IPS-NIHi11 (cell line): ENCODE results near the gene FOXL2.

Source experiments
- DNase-seq: peaks from one replicate; pipeline ENCODE4 v3.0.0; 2012; ENCODE audit warnings: mixed read lengths, low spot score

Gene FOXL2

DNA sequence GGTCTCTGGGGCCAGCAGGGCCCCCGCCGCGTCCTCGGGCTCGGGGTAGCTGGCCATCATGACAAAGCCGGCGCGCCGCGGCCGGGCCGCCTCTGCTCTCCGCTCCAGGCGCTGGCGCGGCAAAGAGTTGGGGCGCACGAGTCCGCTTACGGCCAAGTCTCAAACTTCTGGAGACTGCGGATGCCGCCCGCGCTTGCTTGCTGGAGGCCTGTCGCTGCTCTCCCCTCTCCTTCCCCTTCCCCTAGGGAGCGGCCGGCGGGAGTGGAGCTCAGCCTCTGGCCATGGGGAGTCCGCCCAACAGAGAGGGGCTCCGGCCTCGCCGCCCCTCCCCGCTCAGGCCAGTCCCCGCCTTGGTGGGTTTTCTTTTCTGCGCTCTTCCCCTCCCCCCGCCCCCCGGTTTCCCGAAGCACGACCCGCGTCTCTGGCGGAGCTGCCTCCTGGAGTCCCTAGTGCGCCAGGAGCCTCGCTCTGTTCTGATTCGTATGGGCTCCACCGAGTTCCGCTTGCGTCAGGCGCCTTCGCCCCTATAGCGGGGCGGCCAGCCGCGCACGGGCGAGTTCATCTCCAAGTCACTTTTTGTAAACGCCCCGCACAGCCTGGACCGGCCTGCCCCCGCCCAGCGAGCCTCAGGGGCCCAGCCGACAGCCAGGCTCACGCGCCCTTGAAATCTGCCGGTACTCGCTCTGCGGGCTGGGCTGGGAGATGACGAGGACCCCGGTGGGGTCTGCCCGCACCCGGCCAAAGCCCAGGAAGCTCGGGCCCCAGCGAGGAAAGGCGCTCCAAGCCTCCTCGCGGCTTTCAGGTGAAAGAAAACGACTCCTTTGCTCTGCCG, at the start of gene FOXL2, which contains the start of gene FOXL2NB:
Gene FOXL2, minus strand, starts transcription at position 475 of the 832 bp plus-strand sequence. Its CDS starts 415 bp downstream, at position 60.
Gene FOXL2NB, plus strand, starts transcription at position 555 of the 832 bp plus-strand sequence. Its CDS starts 148 bp downstream, at position 703.
- peak; percentile 38 for DNase-seq

DNA sequence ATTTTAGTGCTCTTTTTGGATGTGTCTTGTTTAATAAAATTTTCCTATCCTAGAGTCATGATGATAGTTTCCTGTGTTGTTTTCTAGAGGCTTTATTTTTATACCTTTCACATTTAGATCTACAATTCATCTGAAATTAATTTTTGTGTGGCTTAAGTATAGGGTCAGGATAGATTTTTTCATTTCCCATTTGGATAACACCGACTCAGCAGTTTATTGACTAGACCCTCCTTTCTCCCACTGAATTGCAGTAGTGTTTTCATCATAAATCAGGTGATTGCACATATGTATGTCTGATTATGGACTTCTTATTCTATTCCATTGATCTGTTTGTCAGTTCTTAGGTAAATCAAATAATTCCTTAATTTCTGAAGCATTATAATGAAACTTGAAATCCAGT, 48.8 kb upstream of the FOXL2 start:
- no peak for DNase-seq

DNA sequence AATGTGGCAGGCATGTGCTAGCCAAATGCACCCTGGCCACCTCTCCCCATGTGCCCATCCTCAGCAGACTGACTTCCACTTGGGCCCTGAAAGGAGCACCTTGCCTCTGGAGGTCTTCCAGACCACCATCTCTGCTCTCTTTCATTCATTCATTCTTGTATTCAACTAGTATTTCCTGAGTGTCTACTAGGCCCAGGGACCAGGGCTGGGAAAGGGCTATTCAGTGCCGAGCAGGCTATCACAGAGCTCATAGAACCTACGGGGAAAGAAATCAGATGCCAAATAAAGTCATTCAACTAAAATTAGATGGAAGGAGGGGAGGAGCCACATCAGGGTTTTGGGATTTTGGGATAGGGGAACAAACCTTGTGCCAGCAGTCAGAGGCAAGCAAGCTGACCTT, 40.2 kb upstream of the FOXL2 start:
- no peak for DNase-seq

DNA sequence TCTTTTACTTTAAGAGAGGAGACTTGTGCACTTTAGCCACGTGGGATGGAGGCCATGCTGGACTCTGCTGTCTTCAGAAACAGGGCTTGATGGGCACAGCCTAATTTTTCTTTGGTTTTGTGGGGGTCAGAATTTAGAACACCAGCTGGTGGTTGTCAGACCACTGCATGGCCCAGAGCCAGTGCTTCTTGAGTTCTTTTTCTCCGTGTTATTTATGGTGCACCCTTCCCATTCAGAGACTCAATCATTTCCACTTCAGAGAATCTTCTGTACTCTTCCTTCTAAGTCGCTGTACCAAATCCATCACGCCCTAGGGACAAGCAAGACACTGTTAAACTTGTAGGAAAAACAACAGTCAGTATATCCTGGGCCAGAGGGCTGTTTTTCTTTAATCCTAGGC, 39.0 kb upstream of the FOXL2 start:
- DNase-seq: no peak

DNA sequence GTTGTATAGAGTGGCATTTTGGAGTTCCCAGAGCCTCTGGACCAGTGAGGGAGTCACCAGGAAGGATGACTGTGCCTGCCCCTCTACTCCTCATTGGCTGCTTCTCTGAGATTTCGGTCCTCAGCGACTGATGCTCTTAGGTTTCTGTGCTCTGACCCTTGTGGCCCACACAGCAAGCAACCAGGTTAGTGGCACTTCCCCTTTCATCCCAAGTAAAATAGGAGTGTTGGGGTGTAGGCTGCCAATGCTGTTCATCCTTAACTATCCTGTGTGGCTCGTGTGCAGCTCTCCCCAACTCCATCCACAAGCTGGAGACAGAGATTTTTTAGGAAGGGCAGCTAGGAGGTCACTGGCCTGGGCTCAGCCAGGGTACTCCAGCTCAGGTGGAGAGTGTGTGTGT, 37.9 kb upstream of the FOXL2 start:
- no peak for DNase-seq

DNA sequence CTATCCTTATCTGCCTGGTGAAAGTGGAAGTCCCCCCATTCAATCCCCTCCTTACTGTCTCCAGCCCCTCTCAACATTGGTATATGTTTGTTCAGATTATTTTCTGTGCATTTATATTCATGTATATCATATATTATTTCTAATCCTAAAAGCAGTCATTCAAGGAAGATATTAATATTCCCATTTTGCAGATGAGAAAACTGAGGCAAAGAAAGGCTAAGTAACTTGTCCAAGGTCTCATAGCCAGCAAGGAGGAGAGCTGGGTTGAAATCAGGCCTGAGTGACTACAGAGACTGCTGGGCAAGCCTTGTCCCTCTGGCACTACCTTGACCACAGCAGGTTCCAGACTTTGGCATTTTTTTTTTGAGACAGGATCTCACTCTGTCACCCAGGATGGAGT, 29.1 kb upstream of the FOXL2 start:
- no peak for DNase-seq

DNA sequence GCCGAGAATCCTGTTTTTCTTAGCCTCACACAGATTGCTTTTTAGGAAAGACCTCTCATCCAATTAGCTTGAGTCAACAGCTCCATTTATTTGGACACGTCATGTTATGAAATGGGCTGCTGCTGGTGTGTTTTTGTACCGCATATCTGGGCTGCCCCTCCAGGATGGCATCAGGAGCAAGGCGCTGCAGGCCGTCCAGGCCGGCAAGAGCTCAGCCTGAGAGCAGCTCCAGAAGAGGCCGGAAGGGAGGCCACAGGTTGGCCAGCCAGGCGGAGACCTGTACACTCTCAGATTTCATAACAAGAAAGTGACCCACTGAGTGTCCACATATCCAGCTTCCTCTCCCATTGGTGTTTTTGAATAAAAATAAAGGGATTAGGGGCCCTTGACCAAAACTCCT, 28.4 kb upstream of the FOXL2 start:
- DNase-seq: no peak

DNA sequence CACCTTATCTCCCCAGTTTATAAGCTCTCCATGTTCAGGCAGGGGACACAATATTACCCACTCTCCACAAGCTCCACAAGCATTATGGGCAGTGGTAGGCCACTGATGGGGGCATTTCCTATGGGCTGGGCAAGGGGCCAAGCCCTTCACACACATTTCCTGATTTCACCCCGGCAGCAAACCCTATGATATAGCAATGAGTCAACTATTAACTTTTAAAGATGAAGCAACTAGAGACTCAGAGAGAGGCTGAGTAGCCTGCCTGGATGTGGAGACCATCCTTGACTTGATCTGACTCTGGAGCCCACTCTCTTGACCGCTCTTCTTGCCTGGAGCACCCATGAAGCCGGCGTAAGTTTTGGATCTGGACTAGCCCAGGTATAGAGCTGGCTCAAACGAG, 27.5 kb upstream of the FOXL2 start:
- no peak for DNase-seq

DNA sequence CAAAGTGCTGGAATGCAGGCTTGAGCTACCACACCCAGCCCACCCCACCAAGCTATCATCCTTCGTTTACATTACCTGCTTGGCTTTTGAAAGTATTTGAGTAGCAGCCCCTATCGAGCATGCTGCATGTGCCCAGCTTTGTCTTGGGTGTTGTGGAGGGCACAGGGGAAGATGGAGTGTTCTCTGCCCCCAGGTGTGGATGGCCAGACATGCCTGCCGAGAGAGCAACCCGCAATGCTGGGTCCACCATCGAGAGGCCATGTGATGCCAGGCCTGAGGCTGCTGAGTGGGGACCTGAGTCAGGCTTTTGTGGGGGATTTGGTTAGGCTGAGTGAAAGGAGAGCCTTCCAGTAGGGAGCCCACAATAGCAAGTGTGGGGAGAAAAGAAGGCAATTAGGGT, 26.0 kb upstream of the FOXL2 start:
- no peak for DNase-seq

DNA sequence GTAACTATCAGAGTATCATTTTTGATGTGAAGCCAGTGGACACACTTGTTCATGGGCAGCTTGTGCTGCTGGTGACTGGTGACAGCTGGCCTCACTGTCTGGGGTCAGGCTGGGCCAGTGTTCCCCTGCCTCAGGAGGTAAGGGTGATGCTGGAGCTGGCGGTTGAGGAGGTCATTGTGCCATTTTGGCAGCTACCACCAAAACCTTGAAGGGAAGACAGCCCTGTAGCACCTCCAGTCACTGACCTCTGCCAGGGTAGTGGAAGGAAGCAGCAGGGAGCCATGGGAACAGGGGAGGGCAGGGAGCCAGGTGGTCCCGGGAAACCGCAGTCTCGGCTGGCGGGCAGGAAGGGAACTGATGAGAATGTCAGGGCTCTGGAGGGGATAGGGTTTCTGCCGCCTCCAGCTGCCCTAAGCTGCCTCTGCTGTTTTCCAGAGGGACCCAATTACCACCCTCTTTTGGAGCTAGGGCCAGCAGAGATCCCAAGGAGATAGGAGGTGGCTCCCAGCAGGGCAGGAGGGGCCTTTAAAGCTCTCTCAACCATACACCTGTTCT, 24.9 kb upstream of the FOXL2 start:
- DNase-seq: no peak

DNA sequence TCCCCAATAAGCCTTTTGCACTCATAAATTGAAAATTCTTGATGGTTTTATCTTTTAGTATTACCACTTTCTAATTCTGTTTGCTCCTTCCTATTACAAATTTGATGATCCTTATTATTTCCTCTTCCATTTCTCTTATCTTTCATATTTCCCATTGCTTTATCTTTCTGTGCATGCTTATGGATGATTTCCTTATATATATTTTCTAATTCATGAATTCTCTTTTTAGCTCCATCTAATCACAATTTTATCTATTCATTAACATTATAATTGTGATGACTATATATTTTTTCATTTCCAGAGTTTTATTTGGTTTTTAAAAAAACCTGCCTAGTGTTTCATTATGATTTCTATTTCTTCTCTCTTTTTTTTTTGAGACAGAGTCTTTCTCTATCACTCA, 18.0 kb upstream of the FOXL2 start:
- DNase-seq: no peak

DNA sequence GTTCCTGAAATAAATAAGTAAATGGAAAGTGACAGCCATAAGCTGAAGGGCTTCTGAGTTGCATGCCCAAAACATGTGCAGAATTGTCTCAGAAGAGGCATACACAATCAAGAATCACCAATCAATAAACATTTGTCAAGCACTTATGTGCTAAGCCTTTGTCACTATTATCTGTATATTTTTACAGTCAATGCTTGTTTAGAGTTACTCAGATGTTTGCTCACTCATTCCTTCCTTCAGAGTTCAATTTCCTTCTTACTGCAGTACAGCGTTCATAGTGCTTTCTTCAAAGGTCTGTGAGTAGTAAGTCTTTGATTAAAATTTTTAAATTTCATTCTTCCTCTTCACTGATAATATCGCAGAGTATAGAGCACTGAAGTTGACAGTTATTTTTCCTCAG, 17.3 kb upstream of the FOXL2 start:
- DNase-seq: no peak

DNA sequence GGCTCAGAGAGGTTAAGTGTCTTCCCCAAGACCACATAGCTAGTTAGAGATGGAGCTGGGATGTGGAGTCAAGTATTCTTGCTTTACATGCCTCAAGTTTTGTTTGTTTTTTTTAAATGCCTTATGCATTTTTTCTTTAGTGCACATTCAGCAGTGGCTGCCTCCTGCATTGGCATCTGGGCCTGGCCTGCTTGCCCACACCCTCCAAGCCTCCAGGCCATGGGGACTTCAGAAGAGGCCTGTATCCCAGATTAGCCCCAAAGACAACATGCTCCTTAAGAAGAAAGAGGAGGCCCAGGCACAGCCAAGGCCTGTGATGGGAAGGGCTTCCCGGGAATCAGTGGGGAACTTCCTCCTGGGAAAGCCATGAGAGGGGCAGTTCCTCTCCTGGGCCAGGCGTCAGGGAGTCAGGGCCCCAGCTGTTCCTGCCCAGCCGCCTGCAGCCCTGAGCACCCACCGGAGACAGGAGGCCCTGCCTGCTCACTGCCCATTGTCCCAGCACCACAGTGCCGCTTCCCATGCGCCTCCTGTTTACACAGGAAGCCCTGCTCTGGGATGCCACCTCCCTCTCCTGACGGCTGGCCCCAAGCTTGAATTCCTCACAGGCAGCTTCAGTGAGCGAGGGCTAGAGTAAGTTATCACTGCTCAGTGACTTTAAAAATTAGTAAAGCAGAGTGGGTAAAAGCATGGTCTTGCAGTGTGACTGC, 16.1 kb upstream of the FOXL2 start:
- no peak for DNase-seq

DNA sequence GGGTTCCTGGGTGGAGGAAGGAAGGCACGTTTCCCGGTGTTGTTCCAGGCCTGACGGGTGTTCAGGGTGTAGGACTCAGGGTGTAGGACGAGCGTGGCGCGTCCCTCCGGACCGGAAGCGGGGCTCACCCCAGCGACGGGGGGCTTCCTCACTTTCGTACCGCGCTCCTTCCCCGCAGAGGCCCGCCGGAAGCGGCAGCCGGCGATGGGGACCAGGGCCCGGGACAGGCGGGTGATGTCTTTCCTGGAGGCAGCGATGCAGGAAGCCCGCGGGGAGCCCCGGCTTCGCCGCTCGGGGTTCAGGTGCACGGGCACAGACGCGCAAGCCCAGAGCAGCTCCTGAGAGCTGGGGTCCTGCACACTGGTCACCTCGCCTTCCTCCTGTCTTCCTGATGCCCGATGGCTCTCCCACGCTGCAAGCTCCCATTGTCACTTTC, 13.5 kb upstream of the FOXL2 start:
- DNase-seq: no peak

DNA sequence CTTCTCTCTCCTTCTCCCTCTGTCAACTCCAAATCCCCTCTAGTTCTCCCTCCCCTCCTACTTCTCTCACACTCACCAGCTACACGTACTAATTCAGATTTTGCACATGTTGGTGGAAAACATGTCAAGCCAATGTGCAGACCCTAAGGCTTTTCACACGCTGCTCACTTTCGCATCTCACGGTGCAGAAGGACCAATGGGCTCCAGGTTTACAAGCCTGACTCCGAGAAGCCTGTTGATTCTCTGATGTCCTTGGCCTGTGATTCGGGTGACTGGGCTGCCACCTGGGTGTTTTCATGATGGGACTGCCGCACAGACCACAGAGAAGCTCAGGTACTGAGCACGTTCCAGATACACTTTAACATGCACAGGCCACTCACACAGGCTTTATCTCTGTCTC, 3.8 kb upstream of the FOXL2 start:
- no peak for DNase-seq

DNA sequence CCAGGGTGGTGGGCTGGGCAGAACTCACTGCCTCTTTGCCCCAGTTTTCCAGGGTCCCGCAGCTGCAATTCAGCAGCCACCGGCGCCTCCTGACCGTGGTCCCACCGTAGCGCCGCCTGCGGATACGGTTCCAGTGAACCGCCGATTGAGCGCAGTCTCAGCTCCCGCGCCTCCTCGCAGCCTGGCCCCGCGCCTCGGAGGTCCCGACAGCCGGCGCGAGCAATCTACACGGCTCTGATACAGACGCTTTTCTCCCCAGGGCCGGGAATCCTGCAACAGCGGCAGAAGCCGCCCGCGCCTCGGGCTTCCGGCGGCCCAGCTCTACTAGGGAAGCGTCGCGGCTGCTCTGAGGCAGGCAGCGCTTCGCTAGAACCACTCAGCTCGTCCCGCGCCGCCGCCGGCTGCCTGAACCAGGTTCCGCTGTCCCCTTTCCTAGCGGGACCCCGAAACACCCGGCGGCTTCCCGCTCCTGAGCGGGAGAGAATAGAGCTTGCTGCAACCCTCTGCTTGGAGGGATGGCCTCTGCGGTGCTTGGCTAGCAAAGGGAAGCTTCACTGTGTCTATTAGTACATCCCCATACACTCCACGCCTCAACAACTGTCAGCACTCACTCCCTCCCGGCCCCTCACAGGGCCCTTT, 3.2 kb upstream of the FOXL2 start:
- DNase-seq: peak; percentile 52

DNA sequence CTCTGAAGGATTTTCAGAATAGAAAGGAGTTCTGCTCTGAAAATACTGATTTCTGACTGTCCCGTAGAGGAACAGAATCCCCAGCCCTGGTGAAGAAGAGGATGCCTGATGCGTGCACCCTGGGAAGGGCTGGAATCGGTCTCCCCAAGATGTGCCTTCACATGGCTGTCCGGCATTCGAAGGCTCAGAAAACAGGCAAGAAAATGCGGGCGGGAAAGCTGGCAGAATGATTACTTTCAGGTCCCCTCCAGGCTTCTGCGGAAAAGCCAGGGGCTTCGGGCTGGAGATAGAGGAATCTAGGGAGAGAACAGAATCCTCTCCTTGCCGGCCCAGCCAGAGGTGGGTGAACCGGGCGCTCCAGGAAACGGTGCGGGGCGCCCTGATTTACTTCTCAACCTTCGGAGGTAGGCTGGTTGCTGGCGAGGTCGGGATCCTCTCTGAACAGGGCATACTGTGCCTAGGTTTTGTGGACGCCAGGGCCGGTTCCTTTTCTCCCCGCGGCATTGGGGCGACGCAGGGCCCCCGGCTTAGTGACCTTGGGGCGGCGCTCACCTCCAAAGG, 2.6 kb upstream of the FOXL2 start:
- no peak for DNase-seq

DNA sequence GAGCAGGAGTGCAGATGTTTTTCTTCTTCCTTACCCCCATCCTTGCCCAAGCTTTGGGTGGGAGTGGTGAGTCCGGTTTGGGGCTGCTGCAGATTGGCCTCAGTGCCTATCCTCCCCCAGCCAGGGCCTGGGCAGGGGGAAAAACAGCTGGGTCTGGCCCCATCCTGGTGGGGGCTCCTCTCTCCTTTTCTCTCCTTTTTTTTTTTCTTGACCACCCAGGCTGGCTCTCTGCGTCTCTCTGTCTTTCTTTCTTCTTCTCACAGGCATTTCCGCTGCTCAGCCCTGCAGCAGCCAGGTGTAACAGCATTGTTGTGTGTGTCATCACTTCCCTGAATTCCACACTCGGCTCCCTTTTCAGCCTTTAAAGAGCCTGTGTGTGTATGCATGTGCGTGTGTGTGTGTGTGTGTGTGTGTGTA, 2.1 kb upstream of the FOXL2 start:
- peak; percentile 55 for DNase-seq

DNA sequence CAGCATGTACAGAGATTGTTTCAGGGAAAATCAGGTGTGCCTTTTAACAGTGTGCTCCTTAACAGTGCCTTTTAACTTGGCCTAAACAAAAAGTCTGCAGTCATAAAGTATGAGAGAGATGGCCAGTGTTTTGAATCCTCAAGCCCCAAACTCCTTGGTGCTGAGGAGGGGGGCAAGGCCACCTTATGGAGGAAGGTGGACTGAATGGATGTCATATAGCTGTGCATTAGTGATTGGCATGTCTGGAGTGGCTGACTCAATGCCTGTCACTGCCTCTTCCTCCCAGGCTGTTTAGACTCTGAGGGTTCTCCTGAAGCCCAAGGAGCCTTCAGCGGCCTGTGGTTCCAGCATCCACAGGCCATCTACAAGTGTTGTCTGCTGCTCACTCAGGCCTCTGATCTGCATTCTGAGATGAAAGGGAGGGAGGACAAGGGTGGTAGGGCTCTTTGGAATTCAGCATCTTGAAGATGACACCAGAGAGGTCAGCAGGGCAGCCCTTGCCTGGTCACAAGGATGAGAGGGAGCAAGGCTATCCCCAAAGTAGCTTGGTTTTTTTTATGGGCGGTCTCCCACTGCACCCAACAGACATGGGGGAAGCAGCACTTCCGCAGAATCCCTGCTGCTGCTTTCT, 1.5 kb upstream of the FOXL2 start:
- DNase-seq: no peak

DNA sequence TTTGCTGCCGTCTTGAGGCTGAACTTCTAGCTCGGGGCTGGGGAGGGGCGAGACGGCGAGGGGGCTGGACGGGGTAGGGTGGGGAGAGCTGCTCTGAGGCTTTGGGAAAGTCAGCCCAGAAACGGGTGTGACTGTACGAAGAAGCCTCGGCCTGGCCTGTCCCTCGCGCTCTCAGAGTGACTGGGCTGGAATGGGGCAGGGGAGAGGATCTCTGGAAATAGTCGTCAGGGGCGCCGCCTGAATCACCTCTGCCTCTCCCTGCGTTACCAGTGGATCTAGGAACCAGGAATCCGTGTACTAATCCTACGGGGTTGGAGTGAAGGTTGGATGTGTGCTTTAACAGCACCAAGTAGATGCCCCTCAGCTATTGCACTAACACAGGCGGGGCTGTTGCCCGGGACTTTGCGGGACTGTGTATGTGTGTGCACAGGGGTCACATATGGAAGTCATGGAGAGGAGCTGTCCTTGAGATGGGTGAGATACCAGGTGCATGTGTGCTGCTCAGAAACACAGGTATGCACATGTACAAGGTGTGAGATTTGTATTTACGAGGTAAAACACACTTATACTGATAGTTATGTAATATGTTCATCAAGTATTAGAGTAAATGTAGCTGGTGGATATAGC, 671 bp upstream of the FOXL2 start:
- DNase-seq: no peak
